Upper lobe of right lung (tissue), 1 donor: ENCODE results near the gene GPC5. TPM values are rescaled to one million over a fixed set of nuclear protein-coding genes. Genes with fewer than 3 reads are reported as not detected.
A peak's percentile ranks its signal among the peaks of the same experiment; 100 is the strongest.

Experiments used
- ATAC-seq: fragments of 200-7000 bp; cut with Tn5 transposase; one replicate; pipeline ENCODE4 v1.9.1; 2020; ENCODE audit warnings: mild to moderate bottlenecking, moderate library complexity
- DNase-seq: peaks from one replicate; pipeline ENCODE4 v3.0.0-alpha.2; 2020
- H3K27ac ChIP-seq: fragments of 200-600 bp; one replicate; pipeline ENCODE4 v1.8.0; 2022
- H3K27me3 ChIP-seq: fragments of 200-600 bp; one replicate; pipeline ENCODE4 v1.8.0; 2022; ENCODE audit warnings: mild to moderate bottlenecking
- H3K36me3 ChIP-seq: fragments of 200-600 bp; one replicate; pipeline ENCODE4 v1.8.0; 2022
- H3K4me1 ChIP-seq: fragments of 200-600 bp; one replicate; pipeline ENCODE4 v1.8.0; 2022
- H3K4me3 ChIP-seq: fragments of 200-600 bp; one replicate; pipeline ENCODE4 v1.8.0; 2022; ENCODE audit warnings: mild to moderate bottlenecking
- H3K9me3 ChIP-seq: fragments of 200-600 bp; one replicate; pipeline ENCODE4 v1.8.0; 2022
- CTCF ChIP-seq: fragments of 200-600 bp; IDR thresholded peaks from one replicate; pipeline ENCODE4 v1.8.0; 2022; ENCODE audit warnings: antibody characterized with exemption
- intact Hi-C: fragments of 100-400 bp; cut with DNase I; formaldehyde crosslinking; loops from one replicate; pipeline ENCODE4 v1.11.0; 2022
- total RNA-seq: library from RNA; stranded (reverse); fragmentation: NEBNext Ultra II Directional; extraction: Animal tissue kit (Norgen Biotek cat#: 25700); gene quantifications from one replicate; pipeline ENCODE4 v1.2.1, GENCODE V29; 2021
- donor health status: DM: no; HTN: yes; CAD: no; lungs with severe emphysema.

The GPC5 gene
- total RNA-seq, 1 donor from 2014 or later: 8.1 TPM

- H3K9me3 ChIP-seq: no peaks in the 10 kb centered on the region
- H3K4me3 ChIP-seq: no peak overlapping the region
- TF ChIP-seq CTCF: no peak
- H3K27ac ChIP-seq: no peak overlapping the region
- intact Hi-C loops: no loop called here
- H3K27me3 ChIP-seq: no peaks in the 10 kb centered on the region
- ATAC-seq (no peak), DNase-seq (no peak)
- H3K36me3 ChIP-seq: no peaks in the 10 kb centered on the region
- H3K4me1 ChIP-seq: no peaks in the 10 kb centered on the region
Measured at GRCh38 chr13:91369441-91369831, 29.0 kb upstream of the GPC5 start.

- intact Hi-C loops: no loop called here
Measured at GRCh38 chr13:91370501-91370900, 27.9 kb upstream of the GPC5 start.

GRCh38 chr13:91372911-91373310 lies 25.5 kb upstream of the GPC5 start:
- Histone ChIP-seq H3K27ac (no peak overlapping the region), H3K36me3 (no peaks in the 10 kb centered on the region), H3K4me1 (no peaks in the 10 kb centered on the region), H3K27me3 (no peaks in the 10 kb centered on the region), H3K9me3 (no peaks in the 10 kb centered on the region), H3K4me3 (no peak overlapping the region)
- intact Hi-C loops: no loop called here
- ATAC-seq (no peak), DNase-seq (no peak)
- no peak for TF ChIP-seq CTCF

More at GRCh38 chr13:91370501-91370900, 27.9 kb upstream of the GPC5 start:
- Histone ChIP-seq H3K4me1 (no peaks in the 10 kb centered on the region), H3K4me3 (no peak overlapping the region), H3K27ac (no peak overlapping the region), H3K9me3 (no peaks in the 10 kb centered on the region), H3K27me3 (no peaks in the 10 kb centered on the region), H3K36me3 (no peaks in the 10 kb centered on the region)
- no peak for TF ChIP-seq CTCF
- ATAC-seq (no peak), DNase-seq (no peak)

- TF ChIP-seq CTCF: peak; percentile 47
- Histone ChIP-seq H3K4me3 (no peak overlapping the region), H3K27ac (no peak overlapping the region), H3K4me1 (no peaks in the 10 kb centered on the region), H3K9me3 (no peaks in the 10 kb centered on the region), H3K36me3 (no peaks in the 10 kb centered on the region), H3K27me3 (no peaks in the 10 kb centered on the region)
- intact Hi-C loops: no loop called here
- ATAC-seq: peak; percentile 89
- DNase-seq: no peak
Measured at GRCh38 chr13:91375116-91375729, 23.2 kb upstream of the GPC5 start.

- no peaks in the 10 kb centered on the region for H3K36me3 ChIP-seq
- H3K4me3 ChIP-seq: no peak overlapping the region
- H3K9me3 ChIP-seq: no peaks in the 10 kb centered on the region
- ATAC-seq (no peak), DNase-seq (no peak)
- no peaks in the 10 kb centered on the region for H3K27me3 ChIP-seq
- no peaks in the 10 kb centered on the region for H3K4me1 ChIP-seq
- intact Hi-C loops: no loop called here
- TF ChIP-seq CTCF: peak; percentile 46
- no peak overlapping the region for H3K27ac ChIP-seq
Measured at GRCh38 chr13:91381371-91381770, 17.1 kb upstream of the GPC5 start.

GRCh38 chr13:91383836-91384235 lies 14.6 kb upstream of the GPC5 start:
- intact Hi-C loops: no loop called here
- Histone ChIP-seq H3K27me3 (no peaks in the 10 kb centered on the region), H3K4me1 (no peaks in the 10 kb centered on the region), H3K27ac (no peak overlapping the region), H3K36me3 (no peaks in the 10 kb centered on the region), H3K4me3 (no peak overlapping the region), H3K9me3 (no peaks in the 10 kb centered on the region)
- DNase-seq (no peak), ATAC-seq (no peak)
- TF ChIP-seq CTCF: no peak
